Liver (tissue), 9 donors: Measurements from ENCODE around the gene TGM5. TPM values are rescaled to one million over a fixed set of nuclear protein-coding genes. Genes with fewer than 3 reads are reported as not detected.

Experiments used
- DNase-seq: peaks from one replicate; pipeline ENCODE4 v3.0.0-alpha.2; 2017; ENCODE audit warnings: low spot score
- H3K27ac ChIP-seq, 2 donors: one replicate each; pipeline ENCODE4 v1.7.0; 2013; ENCODE audit warnings: inconsistent platforms in 2 of 2, low read length in 2 of 2, control low read depth in 1 of 2, low read depth in 1 of 2, mild to moderate bottlenecking in 1 of 2
- H3K27me3 ChIP-seq, 4 donors: one replicate each; pipeline versions ENCODE4 v1.6.1 to v1.7.0; 2013; ENCODE audit warnings: low read length in 3 of 4, inconsistent platforms in 1 of 4, mild to moderate bottlenecking in 1 of 4, moderate library complexity in 1 of 4; ENCODE audit not compliant: control insufficient read depth in 4 of 4, insufficient read depth in 4 of 4
- H3K36me3 ChIP-seq, 4 donors: one replicate each; pipeline versions ENCODE4 v1.6.1 to v1.7.0; 2013; ENCODE audit warnings: low read length in 3 of 4, mild to moderate bottlenecking in 3 of 4, low read depth in 1 of 4, moderate library complexity in 1 of 4; ENCODE audit not compliant: control insufficient read depth in 4 of 4, insufficient read depth in 3 of 4
- H3K4me1 ChIP-seq, 4 donors: one replicate each; pipeline versions ENCODE4 v1.6.1 to v1.7.0; 2013; ENCODE audit warnings: low read length in 3 of 4, mild to moderate bottlenecking in 3 of 4, moderate library complexity in 1 of 4; ENCODE audit not compliant: control insufficient read depth in 4 of 4, insufficient read depth in 4 of 4
- H3K4me3 ChIP-seq, 3 donors: one replicate each; pipeline versions ENCODE4 v1.6.1 to v1.7.0; 2013; ENCODE audit warnings: low read length in 3 of 3, control low read depth in 1 of 3, low read depth in 1 of 3, mild to moderate bottlenecking in 1 of 3
- H3K9ac ChIP-seq, 2 donors: one replicate each; pipeline ENCODE4 v1.7.0; 2013; ENCODE audit warnings: low read length in 2 of 2, mild to moderate bottlenecking in 2 of 2, moderate library complexity in 2 of 2, control low read depth in 1 of 2, low read depth in 1 of 2
- H3K9me3 ChIP-seq, 4 donors: one replicate each; pipeline versions ENCODE4 v1.6.1 to v1.7.0; 2013; ENCODE audit warnings: low read length in 3 of 4; ENCODE audit not compliant: control insufficient read depth in 4 of 4
- EGR1 ChIP-seq, 2 donors: IDR thresholded peaks; 2 replicates each; pipeline ENCODE4 v1.6.1; 2016 to 2018; ENCODE audit warnings: antibody characterized with exemption in 2 of 2, low read depth in 2 of 2
- FOXA1 ChIP-seq: IDR thresholded peaks from 2 replicates; pipeline ENCODE4 v1.6.1; 2016; ENCODE audit warnings: antibody characterized with exemption
- FOXA2 ChIP-seq: IDR thresholded peaks from 2 replicates; pipeline ENCODE4 v1.6.1; 2016; ENCODE audit warnings: antibody characterized with exemption
- GABPA ChIP-seq, 2 donors: IDR thresholded peaks in 1 of 2; conservative IDR thresholded peaks in 1 of 2; 2 replicates each; pipeline ENCODE4 v1.6.1; 2016; ENCODE audit warnings: antibody characterized with exemption in 2 of 2, mild to moderate bottlenecking in 1 of 2, moderate library complexity in 1 of 2
- HNF4A ChIP-seq, 2 donors: conservative IDR thresholded peaks; 2 replicates each; pipeline ENCODE4 v1.6.1; 2016; ENCODE audit warnings: antibody characterized with exemption in 2 of 2, mild to moderate bottlenecking in 2 of 2
- HNF4G ChIP-seq: IDR thresholded peaks from 2 replicates; pipeline ENCODE4 v1.6.1; 2016; ENCODE audit warnings: antibody characterized with exemption
- JUND ChIP-seq, 2 donors: IDR thresholded peaks; 2 replicates each; pipeline ENCODE4 v1.6.1; 2016; ENCODE audit warnings: antibody characterized with exemption in 2 of 2
- NR2F2 ChIP-seq: IDR thresholded peaks from 2 replicates; pipeline ENCODE4 v1.6.1; 2016; ENCODE audit warnings: antibody characterized with exemption
- RAD21 ChIP-seq, 2 donors: IDR thresholded peaks; 2 replicates each; pipeline ENCODE4 v1.6.1; 2016; ENCODE audit warnings: antibody characterized with exemption in 2 of 2, mild to moderate bottlenecking in 2 of 2
- RXRA ChIP-seq, 2 donors: IDR thresholded peaks; 2 replicates each; pipeline ENCODE4 v1.6.1; 2017 to 2018; ENCODE audit warnings: antibody characterized with exemption in 2 of 2, mild to moderate bottlenecking in 1 of 2
- SP1 ChIP-seq: IDR thresholded peaks from 2 replicates; pipeline ENCODE4 v1.6.1; 2018; ENCODE audit warnings: antibody characterized with exemption, mild to moderate bottlenecking
- TAF1 ChIP-seq: conservative IDR thresholded peaks from 2 replicates; pipeline ENCODE4 v1.6.1; 2016; ENCODE audit warnings: antibody characterized with exemption, mild to moderate bottlenecking
- YY1 ChIP-seq: IDR thresholded peaks from 2 replicates; pipeline ENCODE4 v1.6.1; 2016; ENCODE audit warnings: antibody characterized with exemption, mild to moderate bottlenecking
- WGBS: extraction: QIAGEN DNeasy Blood & Tissue Kit; methylation state at CpG from one replicate; pipeline ENCODE4 v1.1.7; 2013; 5-methylcytosine and 5-hydroxymethylcytosine counted together
- polyA plus RNA-seq, 2 donors: library from polyadenylated mRNA; stranded (reverse) in 1 of 2; unstranded in 1 of 2; fragments of 200-250 nt in 1 of 2; fragments of >200 nt in 1 of 2; fragmentation: Nextera tagmentation in 1 of 2; extraction: Ambion mirVana in 1 of 2; gene quantifications; one replicate each; pipeline versions ENCODE4 v1.2.1 to v1.2.3, GENCODE V29; 2013 to 2015
- total RNA-seq, 2 donors: library from RNA; depleted of rRNA; stranded (reverse); fragments of >200 nt; gene quantifications; one replicate each; pipeline ENCODE4 v1.2.3, GENCODE V29; 2014
- TF ChIP-seq, protein P1 (sequence below): IDR thresholded peaks from 2 replicates; pipeline ENCODE4 v1.6.1; 2016; ENCODE audit warnings: antibody characterized with exemption
- TF ChIP-seq, protein P2 (sequence below): fragments of 150-350 bp; IDR thresholded peaks from 2 replicates; pipeline ENCODE4 v1.5.1; 2017; ENCODE audit warnings: improper control_type of control experiment, low read depth, low read length; ENCODE audit not compliant: missing input control
- TF ChIP-seq, protein P3 (sequence below): IDR thresholded peaks from 2 replicates; pipeline ENCODE4 v1.6.1; 2016; ENCODE audit warnings: antibody characterized with exemption
- TF ChIP-seq, protein P4 (sequence below): IDR thresholded peaks from 2 replicates; pipeline ENCODE4 v1.6.1; 2016; ENCODE audit warnings: antibody characterized with exemption, mild to moderate bottlenecking
- TF ChIP-seq, protein P5 (sequence below): IDR thresholded peaks from 2 replicates; pipeline ENCODE4 v1.6.1; 2016; ENCODE audit warnings: antibody characterized with exemption
- donor health status: healthy.
- donor health status: healthy.
- donor health status: healthy.
- donor health status: healthy.
- donor health status: healthy.

TGM5 gene
- total and polyA plus RNA-seq, 4 donors, result not detected

DNA sequence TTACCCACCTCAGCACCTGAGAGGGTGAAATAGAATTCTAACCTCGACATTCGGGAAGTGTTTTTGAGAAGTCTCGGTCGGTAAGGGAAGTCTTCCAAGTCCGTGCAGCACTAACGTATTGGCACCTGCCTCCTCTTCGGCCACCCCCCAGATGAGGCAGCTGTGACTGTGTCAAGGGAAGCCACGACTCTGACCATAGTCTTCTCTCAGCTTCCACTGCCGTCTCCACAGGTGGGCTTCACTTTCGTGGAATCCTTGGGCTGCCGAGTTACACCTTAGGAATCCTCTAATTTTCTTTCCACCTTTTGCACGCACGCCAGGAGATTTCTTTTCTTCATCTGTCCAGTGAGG, 80.8 kb downstream of the TGM5 start (continued):
- TF ChIP-seq, protein P1, sequence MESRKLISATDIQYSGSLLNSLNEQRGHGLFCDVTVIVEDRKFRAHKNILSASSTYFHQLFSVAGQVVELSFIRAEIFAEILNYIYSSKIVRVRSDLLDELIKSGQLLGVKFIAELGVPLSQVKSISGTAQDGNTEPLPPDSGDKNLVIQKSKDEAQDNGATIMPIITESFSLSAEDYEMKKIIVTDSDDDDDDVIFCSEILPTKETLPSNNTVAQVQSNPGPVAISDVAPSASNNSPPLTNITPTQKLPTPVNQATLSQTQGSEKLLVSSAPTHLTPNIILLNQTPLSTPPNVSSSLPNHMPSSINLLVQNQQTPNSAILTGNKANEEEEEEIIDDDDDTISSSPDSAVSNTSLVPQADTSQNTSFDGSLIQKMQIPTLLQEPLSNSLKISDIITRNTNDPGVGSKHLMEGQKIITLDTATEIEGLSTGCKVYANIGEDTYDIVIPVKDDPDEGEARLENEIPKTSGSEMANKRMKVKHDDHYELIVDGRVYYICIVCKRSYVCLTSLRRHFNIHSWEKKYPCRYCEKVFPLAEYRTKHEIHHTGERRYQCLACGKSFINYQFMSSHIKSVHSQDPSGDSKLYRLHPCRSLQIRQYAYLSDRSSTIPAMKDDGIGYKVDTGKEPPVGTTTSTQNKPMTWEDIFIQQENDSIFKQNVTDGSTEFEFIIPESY, result no peak
- TF ChIP-seq YY1, result no peak

DNA sequence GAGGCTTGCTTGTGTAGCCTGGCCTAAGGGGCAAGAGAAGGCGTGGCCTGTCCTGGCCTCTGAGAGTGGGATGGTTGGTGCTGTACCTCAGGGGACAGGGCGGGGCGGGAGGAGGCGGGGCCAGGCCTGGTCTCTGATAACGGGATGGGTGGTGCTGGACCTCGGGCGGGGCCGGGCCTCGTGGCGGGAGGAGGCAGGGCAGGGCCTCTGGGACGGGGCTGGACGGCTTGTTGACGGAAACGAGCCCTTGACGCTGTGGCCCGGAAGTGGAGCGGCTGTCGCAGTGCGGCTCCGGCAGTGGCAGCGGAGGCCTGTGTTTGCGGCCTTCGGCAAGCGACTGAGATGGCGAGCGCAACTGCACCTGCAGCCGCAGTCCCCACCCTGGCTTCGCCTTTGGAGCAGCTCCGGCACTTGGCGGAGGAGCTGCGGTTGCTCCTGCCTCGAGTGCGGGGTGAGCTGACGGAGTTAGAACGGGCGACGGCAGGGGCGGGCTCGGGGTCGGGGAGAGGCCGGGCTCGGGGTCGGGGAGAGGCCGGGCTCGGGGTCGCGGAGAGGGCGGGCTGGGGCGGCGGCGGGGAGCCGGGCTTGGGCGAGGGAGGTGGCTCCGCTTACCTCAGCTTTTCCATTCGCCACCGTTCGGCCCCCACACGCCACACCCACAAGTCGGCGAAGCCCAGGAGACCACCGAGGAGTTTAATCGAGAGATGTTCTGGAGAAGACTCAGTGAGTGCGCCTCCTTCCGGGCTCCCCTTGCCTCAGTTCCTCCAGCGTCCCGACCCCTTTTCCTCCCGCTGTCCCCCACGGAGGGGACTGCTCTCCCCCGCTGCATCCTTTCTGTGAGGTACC, 81.3 kb downstream of the TGM5 start, which contains the start of gene CCNDBP1:
Gene CCNDBP1 (plus strand): TSS at position 247 of the 846 bp plus-strand sequence. CDS start 96 bp downstream, at position 343.
- Histone ChIP-seq H3K27ac (peak within 1 kb of the TSS; percentile 87 to 89), H3K4me3 (peak within 1 kb of the TSS; percentile 82 to 93 (median 91)), H3K9ac (peak within 1 kb of the TSS; percentile 33 to 85), H3K27me3 (no peaks in the 10 kb centered on the region), H3K4me1 (peaks cover 0 to 17% (median 11%) of the 10 kb centered on the region in 4 donors), H3K9me3 (no peaks in the 10 kb centered on the region), H3K36me3 (peaks cover 2 to 11% (median 8%) of the 10 kb centered on the region in 4 donors)
- under 1% methylated on average over 69 of the region's 69 CpGs for WGBS
- DNase-seq, result peak; percentile 98
- peak; percentile 23 to 60 for TF ChIP-seq RXRA (IDR thresholded peaks at IDR 0.05)
- peak; percentile 69 for TF ChIP-seq SP1
- TF ChIP-seq HNF4G, result no peak
- peak; percentile 39 to 57 for TF ChIP-seq EGR1 (IDR thresholded peaks at IDR 0.05; ENCODE audit: low read depth in 2 of 2)
- TF ChIP-seq, protein P2, sequence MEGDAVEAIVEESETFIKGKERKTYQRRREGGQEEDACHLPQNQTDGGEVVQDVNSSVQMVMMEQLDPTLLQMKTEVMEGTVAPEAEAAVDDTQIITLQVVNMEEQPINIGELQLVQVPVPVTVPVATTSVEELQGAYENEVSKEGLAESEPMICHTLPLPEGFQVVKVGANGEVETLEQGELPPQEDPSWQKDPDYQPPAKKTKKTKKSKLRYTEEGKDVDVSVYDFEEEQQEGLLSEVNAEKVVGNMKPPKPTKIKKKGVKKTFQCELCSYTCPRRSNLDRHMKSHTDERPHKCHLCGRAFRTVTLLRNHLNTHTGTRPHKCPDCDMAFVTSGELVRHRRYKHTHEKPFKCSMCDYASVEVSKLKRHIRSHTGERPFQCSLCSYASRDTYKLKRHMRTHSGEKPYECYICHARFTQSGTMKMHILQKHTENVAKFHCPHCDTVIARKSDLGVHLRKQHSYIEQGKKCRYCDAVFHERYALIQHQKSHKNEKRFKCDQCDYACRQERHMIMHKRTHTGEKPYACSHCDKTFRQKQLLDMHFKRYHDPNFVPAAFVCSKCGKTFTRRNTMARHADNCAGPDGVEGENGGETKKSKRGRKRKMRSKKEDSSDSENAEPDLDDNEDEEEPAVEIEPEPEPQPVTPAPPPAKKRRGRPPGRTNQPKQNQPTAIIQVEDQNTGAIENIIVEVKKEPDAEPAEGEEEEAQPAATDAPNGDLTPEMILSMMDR, result no peak
- no peak for TF ChIP-seq JUND (IDR thresholded peaks at IDR 0.05)
- TF ChIP-seq FOXA2, result no peak
- TF ChIP-seq, protein P3, sequence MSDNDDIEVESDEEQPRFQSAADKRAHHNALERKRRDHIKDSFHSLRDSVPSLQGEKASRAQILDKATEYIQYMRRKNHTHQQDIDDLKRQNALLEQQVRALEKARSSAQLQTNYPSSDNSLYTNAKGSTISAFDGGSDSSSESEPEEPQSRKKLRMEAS, result peak; percentile 75
- TF ChIP-seq, protein P4, sequence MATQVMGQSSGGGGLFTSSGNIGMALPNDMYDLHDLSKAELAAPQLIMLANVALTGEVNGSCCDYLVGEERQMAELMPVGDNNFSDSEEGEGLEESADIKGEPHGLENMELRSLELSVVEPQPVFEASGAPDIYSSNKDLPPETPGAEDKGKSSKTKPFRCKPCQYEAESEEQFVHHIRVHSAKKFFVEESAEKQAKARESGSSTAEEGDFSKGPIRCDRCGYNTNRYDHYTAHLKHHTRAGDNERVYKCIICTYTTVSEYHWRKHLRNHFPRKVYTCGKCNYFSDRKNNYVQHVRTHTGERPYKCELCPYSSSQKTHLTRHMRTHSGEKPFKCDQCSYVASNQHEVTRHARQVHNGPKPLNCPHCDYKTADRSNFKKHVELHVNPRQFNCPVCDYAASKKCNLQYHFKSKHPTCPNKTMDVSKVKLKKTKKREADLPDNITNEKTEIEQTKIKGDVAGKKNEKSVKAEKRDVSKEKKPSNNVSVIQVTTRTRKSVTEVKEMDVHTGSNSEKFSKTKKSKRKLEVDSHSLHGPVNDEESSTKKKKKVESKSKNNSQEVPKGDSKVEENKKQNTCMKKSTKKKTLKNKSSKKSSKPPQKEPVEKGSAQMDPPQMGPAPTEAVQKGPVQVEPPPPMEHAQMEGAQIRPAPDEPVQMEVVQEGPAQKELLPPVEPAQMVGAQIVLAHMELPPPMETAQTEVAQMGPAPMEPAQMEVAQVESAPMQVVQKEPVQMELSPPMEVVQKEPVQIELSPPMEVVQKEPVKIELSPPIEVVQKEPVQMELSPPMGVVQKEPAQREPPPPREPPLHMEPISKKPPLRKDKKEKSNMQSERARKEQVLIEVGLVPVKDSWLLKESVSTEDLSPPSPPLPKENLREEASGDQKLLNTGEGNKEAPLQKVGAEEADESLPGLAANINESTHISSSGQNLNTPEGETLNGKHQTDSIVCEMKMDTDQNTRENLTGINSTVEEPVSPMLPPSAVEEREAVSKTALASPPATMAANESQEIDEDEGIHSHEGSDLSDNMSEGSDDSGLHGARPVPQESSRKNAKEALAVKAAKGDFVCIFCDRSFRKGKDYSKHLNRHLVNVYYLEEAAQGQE, result peak; percentile 16
- TF ChIP-seq GABPA (IDR thresholded peaks at IDR 0.05 in 1 of 2, conservative IDR thresholded peaks at IDR 0.05 in 1 of 2), result peak; percentile 20 to 87
- no peak for TF ChIP-seq FOXA1
- TF ChIP-seq, protein P1, result no peak
- peak; percentile 24 for TF ChIP-seq YY1
- TF ChIP-seq NR2F2, result peak; percentile 30
- peak; percentile 29 to 48 for TF ChIP-seq HNF4A (conservative IDR thresholded peaks at IDR 0.05)
- TF ChIP-seq, protein P5, sequence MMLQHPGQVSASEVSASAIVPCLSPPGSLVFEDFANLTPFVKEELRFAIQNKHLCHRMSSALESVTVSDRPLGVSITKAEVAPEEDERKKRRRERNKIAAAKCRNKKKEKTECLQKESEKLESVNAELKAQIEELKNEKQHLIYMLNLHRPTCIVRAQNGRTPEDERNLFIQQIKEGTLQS, result no peak
- peak in 1 of 2 donors; percentile 24 for TF ChIP-seq RAD21 (IDR thresholded peaks at IDR 0.05)
- TF ChIP-seq TAF1, result no peak
